H9 (cell line): ENCODE results near the gene FAM89B. TPM values are rescaled to one million over a fixed set of nuclear protein-coding genes. Genes with fewer than 3 reads are reported as not detected.
A peak's percentile ranks its signal among the peaks of the same experiment; 100 is the strongest.

ENCODE experiments used
- DNase-seq: peaks from one replicate; pipeline ENCODE4 v3.0.0-alpha.2; 2017
- H2AFZ ChIP-seq: one replicate; pipeline ENCODE4 v1.6.1; 2013; ENCODE audit warnings: mild to moderate bottlenecking, low read length, control low read depth, moderate library complexity
- H2AK5ac ChIP-seq: 2 replicates; pipeline ENCODE4 v1.6.1; 2013; ENCODE audit warnings: low read length, control low read depth, mixed read lengths; ENCODE audit not compliant: insufficient read length
- H2BK120ac ChIP-seq: one replicate; pipeline ENCODE4 v1.6.1; 2013; ENCODE audit warnings: low read depth, mild to moderate bottlenecking, low read length, control low read depth, inconsistent platforms; ENCODE audit not compliant: poor library complexity, severe bottlenecking
- H2BK12ac ChIP-seq: 2 replicates; pipeline ENCODE4 v1.6.1; 2013; ENCODE audit warnings: low read length, control low read depth, mixed read lengths, low read depth; ENCODE audit not compliant: insufficient read length
- H2BK15ac ChIP-seq: 2 replicates; pipeline ENCODE4 v1.6.1; 2013; ENCODE audit warnings: low read depth, low read length, control low read depth
- H2BK20ac ChIP-seq: one replicate; pipeline ENCODE4 v1.6.1; 2013; ENCODE audit warnings: low read depth, mild to moderate bottlenecking, low read length, control low read depth, inconsistent platforms; ENCODE audit not compliant: poor library complexity, severe bottlenecking
- H2BK5ac ChIP-seq: 2 replicates; pipeline ENCODE4 v1.6.1; 2013; ENCODE audit warnings: low read length, control low read depth, mixed read lengths; ENCODE audit not compliant: insufficient read length
- H3K14ac ChIP-seq: 2 replicates; pipeline ENCODE4 v1.6.1; 2013; ENCODE audit warnings: low read length, control low read depth; ENCODE audit not compliant: insufficient read depth
- H3K18ac ChIP-seq: 2 replicates; pipeline ENCODE4 v1.6.1; 2013; ENCODE audit warnings: low read depth, mild to moderate bottlenecking, mixed read lengths, low read length, control low read depth; ENCODE audit not compliant: insufficient read length
- H3K23ac ChIP-seq: 2 replicates; pipeline ENCODE4 v1.6.1; 2013; ENCODE audit warnings: low read length, control low read depth, mixed read lengths, low read depth; ENCODE audit not compliant: insufficient read length
- H3K23me2 ChIP-seq: 2 replicates; pipeline ENCODE4 v1.6.1; 2013; ENCODE audit warnings: low read depth, mild to moderate bottlenecking, mixed read lengths, low read length, control low read depth; ENCODE audit not compliant: insufficient read length, poor library complexity, severe bottlenecking
- H3K27ac ChIP-seq: 2 replicates; pipeline ENCODE4 v1.5.1; 2013; ENCODE audit warnings: low read length, control low read depth, mixed read lengths, low read depth; ENCODE audit not compliant: insufficient read length
- H3K27me3 ChIP-seq: 2 replicates; pipeline ENCODE4 v1.6.1; 2013; ENCODE audit warnings: low read length, control low read depth, inconsistent platforms; ENCODE audit not compliant: insufficient read depth
- H3K4ac ChIP-seq: 2 replicates; pipeline ENCODE4 v1.6.1; 2013; ENCODE audit warnings: low read depth, mild to moderate bottlenecking, control low read depth, inconsistent platforms, low read length, moderate library complexity
- H3K4me1 ChIP-seq: 2 replicates; pipeline ENCODE4 v1.6.1; 2013; ENCODE audit warnings: low read length, control low read depth, inconsistent platforms; ENCODE audit not compliant: insufficient read depth
- H3K4me2 ChIP-seq: 2 replicates; pipeline ENCODE4 v1.6.1; 2013; ENCODE audit warnings: low read length, control low read depth, mixed read lengths; ENCODE audit not compliant: insufficient read length, insufficient read depth
- H3K56ac ChIP-seq: 2 replicates; pipeline ENCODE4 v1.6.1; 2013; ENCODE audit warnings: low read depth, mild to moderate bottlenecking, mixed read lengths, low read length, control low read depth; ENCODE audit not compliant: insufficient read length
- H3K79me1 ChIP-seq: 2 replicates; pipeline ENCODE4 v1.6.1; 2013; ENCODE audit warnings: low read depth, mild to moderate bottlenecking, moderate library complexity, low read length, control low read depth, inconsistent platforms; ENCODE audit not compliant: insufficient read depth, poor library complexity, severe bottlenecking
- H3K79me2 ChIP-seq: 2 replicates; pipeline ENCODE4 v1.6.1; 2013; ENCODE audit warnings: low read length, control low read depth, inconsistent platforms; ENCODE audit not compliant: insufficient read depth
- H3K9ac ChIP-seq: 2 replicates; pipeline ENCODE4 v1.6.1; 2013; ENCODE audit warnings: low read length, control low read depth, mixed read lengths; ENCODE audit not compliant: insufficient read length; ENCODE audit errors: extremely low read depth
- H3K9me3 ChIP-seq: one replicate; pipeline ENCODE4 v1.6.1; 2013; ENCODE audit warnings: low read depth, low read length, inconsistent platforms; ENCODE audit not compliant: control insufficient read depth
- H3T11ph ChIP-seq: one replicate; pipeline ENCODE4 v1.6.1; 2013; ENCODE audit warnings: mild to moderate bottlenecking, low read length, control low read depth, inconsistent platforms
- H4K20me1 ChIP-seq: one replicate; pipeline ENCODE4 v1.6.1; 2013; ENCODE audit not compliant: control insufficient read depth, insufficient read length, insufficient read depth
- H4K5ac ChIP-seq: 2 replicates; pipeline ENCODE4 v1.6.1; 2013; ENCODE audit warnings: low read depth, mild to moderate bottlenecking, mixed read lengths, low read length, control low read depth; ENCODE audit not compliant: insufficient read length
- H4K8ac ChIP-seq: replicated peaks from 2 replicates; pipeline ENCODE4 v1.6.1; 2013; ENCODE audit warnings: low read length, control low read depth, mixed read lengths, low read depth; ENCODE audit not compliant: insufficient read length
- H4K91ac ChIP-seq: 2 replicates; pipeline ENCODE4 v1.6.1; 2013; ENCODE audit warnings: low read depth, mild to moderate bottlenecking, moderate library complexity, mixed read lengths, low read length, control low read depth; ENCODE audit not compliant: insufficient read length
- H3K27ac Mint-ChIP-seq, 3 experiments: 2 replicates in 2 of 3; 3 replicates in 1 of 3; pipeline ENCODE4 v1.8.0; 2020 to 2021; ENCODE audit warnings: mixed read lengths in 3 of 3, mild to moderate bottlenecking in 1 of 3, moderate library complexity in 1 of 3
- H3K27me3 Mint-ChIP-seq: 2 replicates; pipeline ENCODE4 v1.8.0; 2021; ENCODE audit warnings: low read depth, mild to moderate bottlenecking, moderate library complexity, mixed read lengths
- H3K36me3 Mint-ChIP-seq, 3 experiments: 2 replicates in 2 of 3; 3 replicates in 1 of 3; pipeline ENCODE4 v1.8.0; 2020 to 2021; ENCODE audit warnings: low read depth in 3 of 3, mixed read lengths in 3 of 3; ENCODE audit not compliant: insufficient read depth in 1 of 3
- H3K4me1 Mint-ChIP-seq, 2 experiments: 2 replicates each; pipeline ENCODE4 v1.8.0; 2020; ENCODE audit warnings: mixed read lengths in 2 of 2
- H3K4me3 Mint-ChIP-seq, 2 experiments: 2 replicates in 1 of 2; 3 replicates in 1 of 2; pipeline ENCODE4 v1.8.0; 2020 to 2021; ENCODE audit warnings: mild to moderate bottlenecking in 2 of 2, mixed read lengths in 2 of 2, moderate library complexity in 1 of 2
- H3K9me3 Mint-ChIP-seq, 2 experiments: 2 replicates in 1 of 2; 3 replicates in 1 of 2; pipeline ENCODE4 v1.8.0; 2020; ENCODE audit warnings: mild to moderate bottlenecking in 2 of 2, mixed read lengths in 2 of 2, moderate library complexity in 1 of 2
- CTCF ChIP-seq: fragments of 200-600 bp; sonication (generic); conservative IDR thresholded peaks from 3 replicates; pipeline ENCODE4 v1.8.0; 2021; ENCODE audit warnings: antibody characterized with exemption, mild to moderate bottlenecking
- WGBS: extraction: QIAGEN DNeasy Blood & Tissue Kit; methylation state at CpG from one replicate; pipeline ENCODE4 v1.1.7; 2013; ENCODE audit warnings: missing lambda C conversion rate, low lambda C conversion rate, mixed read lengths; ENCODE audit not compliant: insufficient read length; ENCODE audit errors: extremely low coverage; 5-methylcytosine and 5-hydroxymethylcytosine counted together
- total RNA-seq: library from RNA; stranded (reverse); gene quantifications from 2 replicates; pipeline ENCODE4 v1.2.1, GENCODE V29; 2021

FAM89B gene
- total RNA-seq, 1 experiment from 2014 or later = 21.7 TPM

DNA sequence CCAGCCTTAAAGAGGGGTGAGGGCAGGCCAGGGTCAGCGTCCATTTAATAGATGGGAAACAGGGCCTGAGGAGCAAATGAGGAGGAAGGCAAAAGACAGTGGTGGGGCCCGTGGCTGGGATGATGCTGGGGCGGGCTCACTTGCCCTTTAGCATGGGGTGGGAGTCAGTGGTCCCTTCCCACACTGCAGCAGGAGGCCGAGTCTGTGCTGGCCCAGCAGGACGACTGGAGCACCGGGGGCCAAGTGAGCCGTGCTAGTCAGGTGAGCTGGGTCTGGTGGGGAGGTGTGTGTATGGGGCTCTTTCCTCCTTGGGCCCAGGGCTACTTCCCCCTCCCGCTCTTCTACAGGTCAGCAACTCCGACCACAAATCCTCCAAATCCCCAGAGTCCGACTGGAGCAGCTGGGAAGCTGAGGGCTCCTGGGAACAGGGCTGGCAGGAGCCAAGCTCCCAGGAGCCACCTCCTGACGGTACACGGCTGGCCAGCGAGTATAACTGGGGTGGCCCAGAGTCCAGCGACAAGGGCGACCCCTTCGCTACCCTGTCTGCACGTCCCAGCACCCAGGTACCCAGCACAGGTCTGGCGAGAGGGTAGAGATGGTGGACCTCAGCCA, 34.6 kb upstream of the FAM89B start:
- no peak overlapping the region for H3K4me2 ChIP-seq
- Mint-ChIP-seq H3K27ac (peak overlapping the region in 1 of 3 experiments; percentile 85; a peak in 1 of 7 replicates), H3K27me3 (peaks cover 28% of the 10 kb centered on the region), H3K4me1 (peaks cover 2 to 9% of the 10 kb centered on the region in 2 experiments; a peak in 3 of 4 replicates), H3K9me3 (no peaks in the 10 kb centered on the region; a peak in 1 of 5 replicates), H3K36me3 (peaks cover 3 to 36% (median 29%) of the 10 kb centered on the region in 3 experiments), H3K4me3 (no peak overlapping the region)
- WGBS = no CpG with 5 or more reads among the region's 18 CpGs
- no peak overlapping the region for H2AFZ ChIP-seq
- no peak overlapping the region for H2BK5ac ChIP-seq
- H4K91ac ChIP-seq = no peak overlapping the region
- no peak overlapping the region for H3K18ac ChIP-seq
- H3K23ac ChIP-seq = no peak overlapping the region
- no peaks in the 10 kb centered on the region for H3K27me3 ChIP-seq
- no peaks in the 10 kb centered on the region for H3K4me1 ChIP-seq
- H3K27ac ChIP-seq = no peak overlapping the region
- no peak overlapping the region for H2BK12ac ChIP-seq
- H2BK15ac ChIP-seq = no peak overlapping the region
- peaks cover 13% of the 10 kb centered on the region for H3K23me2 ChIP-seq
- no peak overlapping the region for H2BK20ac ChIP-seq
- no peak overlapping the region for H3K14ac ChIP-seq
- TF ChIP-seq CTCF = no peak
- H3K9me3 ChIP-seq = no peaks in the 10 kb centered on the region
- no peak overlapping the region for H3K9ac ChIP-seq
- no peak overlapping the region for H4K8ac ChIP-seq
- H4K5ac ChIP-seq = no peak overlapping the region
- no peaks in the 10 kb centered on the region for H3K79me1 ChIP-seq
- no peak for DNase-seq
- peaks cover 2% of the 10 kb centered on the region for H4K20me1 ChIP-seq
- H3T11ph ChIP-seq = no peak overlapping the region
- no peak overlapping the region for H2BK120ac ChIP-seq
- no peak overlapping the region for H3K56ac ChIP-seq
- H3K4ac ChIP-seq = no peak overlapping the region
- no peaks in the 10 kb centered on the region for H3K79me2 ChIP-seq
- no peak overlapping the region for H2AK5ac ChIP-seq
